HG03095 (cell line): ENCODE results near the gene ALOX15B.

Experiments
- ATAC-seq: cut with Tn5 transposase; IDR thresholded peaks from one replicate; pipeline ENCODE4 v1.9.1; 2021; ENCODE audit warnings: moderate library complexity; ENCODE audit not compliant: unreplicated experiment

Gene ALOX15B

GRCh38 chr17:8038954-8039610 is at the start of gene ALOX15B:
TSS of gene ALOX15B (plus strand) at chr17:8039059. CDS start at chr17:8039156, 97 bp downstream.
- no peak for ATAC-seq

GRCh38 chr17:7989781-7990655 is 48.8 kb upstream of the ALOX15B start:
- peak; percentile 72 for ATAC-seq

GRCh38 chr17:7992516-7992915 is 46.3 kb upstream of the ALOX15B start:
- ATAC-seq = no peak

GRCh38 chr17:7992924-7993323 is 45.9 kb upstream of the ALOX15B start:
- no peak for ATAC-seq

GRCh38 chr17:7993972-7994589 is 44.8 kb upstream of the ALOX15B start:
- ATAC-seq = no peak

- ATAC-seq = no peak
Observed at GRCh38 chr17:7995724-7996123, 43.1 kb upstream of the ALOX15B start.

GRCh38 chr17:7997186-7997585 is 41.7 kb upstream of the ALOX15B start:
- no peak for ATAC-seq

GRCh38 chr17:8001976-8002720 is 36.7 kb upstream of the ALOX15B start, which contains the start of gene GUCY2D:
TSS of gene GUCY2D (plus strand) at chr17:8002615. CDS start at chr17:8003048, 433 bp downstream.
- ATAC-seq = no peak

GRCh38 chr17:8002721-8003593 is 35.9 kb upstream of the ALOX15B start:
- ATAC-seq = no peak

- no peak for ATAC-seq
Observed at GRCh38 chr17:8003594-8004181, 35.2 kb upstream of the ALOX15B start.

- no peak for ATAC-seq
Observed at GRCh38 chr17:8004899-8005298, 34.0 kb upstream of the ALOX15B start.

GRCh38 chr17:8005357-8005756 is 33.5 kb upstream of the ALOX15B start:
- no peak for ATAC-seq

- ATAC-seq = no peak
Observed at GRCh38 chr17:8005967-8006730, 32.7 kb upstream of the ALOX15B start.

- ATAC-seq = no peak
Observed at GRCh38 chr17:8006836-8007680, 31.8 kb upstream of the ALOX15B start.

GRCh38 chr17:8007836-8008235 is 31.0 kb upstream of the ALOX15B start:
- ATAC-seq = no peak

GRCh38 chr17:8012045-8012580 is 26.7 kb upstream of the ALOX15B start:
- ATAC-seq = no peak

GRCh38 chr17:8012996-8013640 is 25.7 kb upstream of the ALOX15B start:
- no peak for ATAC-seq
